Measurements from ENCODE around the gene IL32. TPM values are rescaled to one million over a fixed set of nuclear protein-coding genes. Genes with fewer than 3 reads are reported as not detected.
A peak's percentile ranks its signal among the peaks of the same experiment; 100 is the strongest.

Gene IL32
- total and polyA plus RNA-seq, 9 of the 15 experiments (the other 6 are each of a cell fraction or from before 2014, with no cell fraction given): 0.21 to 2.2 (median 0.37) TPM; not detected in 3

GRCh38 chr16:3044708-3045107 lies 20.7 kb upstream of the IL32 start:
- DNase-seq (ENCODE audit: extremely low read depth in 1 of 4, low spot score in 3 of 4) (no peak), ATAC-seq (no peak), FAIRE-seq (no peak)
- H3K79me2 ChIP-seq (ENCODE audit: control insufficient read depth, insufficient read depth, low read length): no peaks in the 10 kb centered on the region
- in situ Hi-C loops (cut with MboI): no loop called here
- WGBS (ENCODE audit: insufficient coverage, low coverage, missing lambda C conversion rate): 22% methylated on average over 6 of the region's 6 CpGs
- no peak overlapping the region for H3K4me3 ChIP-seq
- ChIA-PET CTCF (ENCODE audit: low intra/inter-chr PET ratio) (no interaction called here), POLR2A (interaction anchor here (1.8 to 2.6 kb wide), 2 partner anchors 10 to 14 kb away, joined by 4 to 7 read pairs; no protein-coding TSS in a partner anchor)
- H2AFZ ChIP-seq (ENCODE audit: low read depth, low read length): no peak overlapping the region
- peaks cover 3 to 21% of the 10 kb centered on the region in 2 experiments; a peak in 3 of 5 replicates for H3K4me1 ChIP-seq (replicated peaks in 1 of 2; ENCODE audit: control insufficient read depth in 2 of 2, insufficient read depth in 2 of 2, low read length in 2 of 2)
- no peaks in the 10 kb centered on the region for H3K9me3 ChIP-seq (replicated peaks; ENCODE audit: control insufficient read depth, insufficient read depth, low read depth, low read length)
- H3K4me2 ChIP-seq (ENCODE audit: insufficient read depth, low read length): no peak overlapping the region
- no peaks in the 10 kb centered on the region; the same call in 1 of the 2 replicates for H4K20me1 ChIP-seq (replicated peaks; ENCODE audit: control insufficient read depth, insufficient read depth, low read length)
- BruUV-seq (replicated peaks): no TSS peak
- peaks cover 25 to 63% of the 10 kb centered on the region in 2 experiments; a peak in 4 of 5 replicates for H3K27me3 ChIP-seq (ENCODE audit: control insufficient read depth in 2 of 2, insufficient read depth in 2 of 2, low read length in 2 of 2)
- H3K9ac ChIP-seq (ENCODE audit: insufficient read depth in 1 of 2, low read depth in 2 of 2, low read length in 2 of 2): no peak overlapping the region
- TF ChIP-seq CBX2 (IDR thresholded peaks at IDR 0.05; ENCODE audit: insufficient read depth, low read length, poor library complexity, severe bottlenecking) (peak; percentile 87), ELF4 (CRISPR knock-in tag; IDR thresholded peaks at IDR 0.05) (no peak), CBX8 (IDR thresholded peaks at IDR 0.05; ENCODE audit: borderline replicate concordance, extremely low read depth, low read depth, low read length, poor library complexity, severe bottlenecking) (peak; percentile 39)
- H3K36me3 ChIP-seq (ENCODE audit: control insufficient read depth, insufficient read depth, low read length): no peaks in the 10 kb centered on the region
- H3K27ac ChIP-seq (ENCODE audit: extremely low read depth, low read depth, low read length): no peak overlapping the region
- no peaks in the 10 kb centered on the region for H3K9me1 ChIP-seq (ENCODE audit: control insufficient read depth, insufficient read depth, low read length)
- intact Hi-C loops (cut with micrococcal nuclease): no loop called here
